ENCODE data around the gene CPT1A. TPM values are rescaled to one million over a fixed set of nuclear protein-coding genes. Genes with fewer than 3 reads are reported as not detected.

The CPT1A gene
- total RNA-seq, 1 donor from 2014 or later: 0.54 TPM

DNA sequence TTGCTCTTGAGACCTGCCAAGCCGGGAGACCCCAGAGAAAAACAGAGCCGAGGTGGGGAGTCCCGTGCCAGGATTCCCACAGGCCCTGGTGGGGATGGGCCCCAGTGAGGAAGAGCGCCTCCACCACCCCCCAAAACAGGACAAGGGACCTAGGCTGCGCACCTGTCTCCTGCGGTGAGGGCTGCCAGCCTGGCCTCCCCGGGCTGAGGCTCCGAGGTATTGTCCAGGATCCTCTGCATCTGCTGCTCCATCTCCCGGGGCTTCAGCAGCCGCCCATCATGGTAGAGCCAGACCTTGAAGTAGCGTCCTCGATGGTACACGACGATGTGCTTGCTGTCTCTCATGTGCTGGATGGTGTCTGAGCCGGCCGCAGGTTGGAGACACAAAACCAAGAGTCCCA is 57.1 kb downstream of the CPT1A start:
- Mint-ChIP-seq H3K4me3 (no peak overlapping the region), H3K9me3 (no peaks in the 10 kb centered on the region), H3K36me3 (ENCODE audit: low read depth) (no peaks in the 10 kb centered on the region), H3K27me3 (ENCODE audit: low read depth) (no peaks in the 10 kb centered on the region), H3K4me1 (peaks cover 5% of the 10 kb centered on the region), H3K27ac (ENCODE audit: unreplicated experiment) (no peak overlapping the region)
- TF ChIP-seq, protein P1, sequence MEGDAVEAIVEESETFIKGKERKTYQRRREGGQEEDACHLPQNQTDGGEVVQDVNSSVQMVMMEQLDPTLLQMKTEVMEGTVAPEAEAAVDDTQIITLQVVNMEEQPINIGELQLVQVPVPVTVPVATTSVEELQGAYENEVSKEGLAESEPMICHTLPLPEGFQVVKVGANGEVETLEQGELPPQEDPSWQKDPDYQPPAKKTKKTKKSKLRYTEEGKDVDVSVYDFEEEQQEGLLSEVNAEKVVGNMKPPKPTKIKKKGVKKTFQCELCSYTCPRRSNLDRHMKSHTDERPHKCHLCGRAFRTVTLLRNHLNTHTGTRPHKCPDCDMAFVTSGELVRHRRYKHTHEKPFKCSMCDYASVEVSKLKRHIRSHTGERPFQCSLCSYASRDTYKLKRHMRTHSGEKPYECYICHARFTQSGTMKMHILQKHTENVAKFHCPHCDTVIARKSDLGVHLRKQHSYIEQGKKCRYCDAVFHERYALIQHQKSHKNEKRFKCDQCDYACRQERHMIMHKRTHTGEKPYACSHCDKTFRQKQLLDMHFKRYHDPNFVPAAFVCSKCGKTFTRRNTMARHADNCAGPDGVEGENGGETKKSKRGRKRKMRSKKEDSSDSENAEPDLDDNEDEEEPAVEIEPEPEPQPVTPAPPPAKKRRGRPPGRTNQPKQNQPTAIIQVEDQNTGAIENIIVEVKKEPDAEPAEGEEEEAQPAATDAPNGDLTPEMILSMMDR (conservative IDR thresholded peaks at IDR 0.05): no peak
- no peak for DNase-seq (ENCODE audit: low read depth, low spot score)

GRCh38 chr11:68783216-68783821 is 58.4 kb downstream of the CPT1A start:
- H3K4me3 Mint-ChIP-seq: no peak overlapping the region
- H3K4me1 Mint-ChIP-seq: peaks cover 5% of the 10 kb centered on the region
- no peaks in the 10 kb centered on the region for H3K27me3 Mint-ChIP-seq (ENCODE audit: low read depth)
- TF ChIP-seq, protein P1 (conservative IDR thresholded peaks at IDR 0.05): no peak
- H3K27ac Mint-ChIP-seq (ENCODE audit: unreplicated experiment): no peak overlapping the region
- H3K9me3 Mint-ChIP-seq: no peaks in the 10 kb centered on the region
- no peaks in the 10 kb centered on the region for H3K36me3 Mint-ChIP-seq (ENCODE audit: low read depth)
- no peak for DNase-seq (ENCODE audit: low read depth, low spot score)

DNA sequence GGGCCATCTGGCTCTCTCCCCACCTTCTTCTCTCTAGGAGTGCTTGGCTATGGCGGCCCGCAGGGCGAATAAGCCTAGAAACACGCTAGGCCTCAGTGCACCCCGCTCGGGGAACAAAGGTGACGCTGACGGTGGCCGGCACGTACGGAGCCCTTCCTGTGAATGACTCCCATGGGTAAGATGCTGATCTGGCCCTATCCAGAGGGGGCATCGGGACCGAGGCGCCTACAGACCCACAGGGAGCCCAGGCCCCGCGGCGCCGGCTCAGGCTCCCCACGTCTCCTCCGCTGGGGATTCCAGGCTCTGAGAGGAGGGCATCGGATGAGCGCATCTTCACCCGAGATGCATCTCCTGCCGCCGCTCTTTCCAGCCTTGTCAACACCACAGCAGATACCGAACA is 59.0 kb downstream of the CPT1A start:
- no peaks in the 10 kb centered on the region for H3K9me3 Mint-ChIP-seq
- H3K36me3 Mint-ChIP-seq (ENCODE audit: low read depth): no peaks in the 10 kb centered on the region
- DNase-seq (ENCODE audit: low read depth, low spot score): no peak
- no peaks in the 10 kb centered on the region for H3K27me3 Mint-ChIP-seq (ENCODE audit: low read depth)
- no peak overlapping the region for H3K4me3 Mint-ChIP-seq
- H3K4me1 Mint-ChIP-seq: peaks cover 5% of the 10 kb centered on the region
- TF ChIP-seq, protein P1 (conservative IDR thresholded peaks at IDR 0.05): no peak
- H3K27ac Mint-ChIP-seq (ENCODE audit: unreplicated experiment): no peak overlapping the region

DNA sequence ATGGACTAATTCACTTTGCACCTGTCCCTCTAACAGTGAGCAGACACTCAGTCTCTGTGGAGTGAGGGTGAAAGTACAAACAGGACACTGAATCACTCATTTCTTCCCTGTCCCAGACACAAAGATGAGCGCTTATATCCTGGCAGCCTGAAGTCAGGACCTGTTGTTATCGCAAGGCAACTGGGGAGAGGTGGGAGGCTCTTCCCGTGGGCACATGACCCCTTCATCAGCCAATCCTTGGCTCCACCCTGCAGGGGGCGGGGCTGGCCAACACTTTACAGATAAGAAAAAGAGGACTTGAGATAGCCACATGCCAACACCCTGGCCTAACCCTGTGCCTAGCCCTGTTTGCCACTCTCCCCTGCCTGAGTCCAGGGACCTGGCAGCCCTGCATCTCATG is 60.9 kb downstream of the CPT1A start:
- Mint-ChIP-seq H3K4me1 (peaks cover 5% of the 10 kb centered on the region), H3K27me3 (ENCODE audit: low read depth) (no peaks in the 10 kb centered on the region), H3K4me3 (no peak overlapping the region), H3K36me3 (ENCODE audit: low read depth) (no peaks in the 10 kb centered on the region), H3K9me3 (no peaks in the 10 kb centered on the region), H3K27ac (ENCODE audit: unreplicated experiment) (no peak overlapping the region)
- DNase-seq (ENCODE audit: low read depth, low spot score): no peak
- TF ChIP-seq, protein P1 (conservative IDR thresholded peaks at IDR 0.05): no peak

- no peak overlapping the region for H3K4me3 Mint-ChIP-seq
- no peak overlapping the region for H3K27ac Mint-ChIP-seq (ENCODE audit: unreplicated experiment)
- TF ChIP-seq, protein P1 (conservative IDR thresholded peaks at IDR 0.05): no peak
- H3K4me1 Mint-ChIP-seq: peaks cover 5% of the 10 kb centered on the region
- H3K27me3 Mint-ChIP-seq (ENCODE audit: low read depth): peaks cover 5% of the 10 kb centered on the region
- H3K36me3 Mint-ChIP-seq (ENCODE audit: low read depth): no peaks in the 10 kb centered on the region
- DNase-seq (ENCODE audit: low read depth, low spot score): no peak
- no peaks in the 10 kb centered on the region for H3K9me3 Mint-ChIP-seq
Measured at GRCh38 chr11:68778205-68778604, 63.5 kb downstream of the CPT1A start.

Data from neural crest cell (in vitro differentiated cells).